ENCODE results near the gene CDH4.

Gene CDH4

DNA sequence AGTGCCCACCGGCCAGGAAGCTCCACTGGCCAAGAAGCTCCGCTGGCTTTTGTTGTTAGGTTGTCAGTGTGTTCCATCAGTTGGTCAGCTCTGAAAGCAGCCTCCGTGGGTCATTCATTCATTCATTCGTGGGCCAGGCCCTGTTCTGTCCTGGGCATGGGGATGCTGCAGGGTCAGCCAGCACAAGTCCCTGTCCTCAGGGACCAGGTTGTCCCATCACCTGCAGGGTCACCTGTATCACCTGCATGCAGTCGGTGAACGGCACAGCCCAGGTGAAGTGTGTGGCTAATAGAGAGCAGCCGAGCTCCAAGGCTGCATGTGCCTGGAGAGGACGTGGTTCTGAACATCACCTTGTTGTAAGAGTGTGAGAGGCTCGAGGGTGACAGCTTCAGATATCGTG lies 403.5 kb downstream of the CDH4 start:
- DNase-seq (ENCODE audit: low spot score): no peak

DNA sequence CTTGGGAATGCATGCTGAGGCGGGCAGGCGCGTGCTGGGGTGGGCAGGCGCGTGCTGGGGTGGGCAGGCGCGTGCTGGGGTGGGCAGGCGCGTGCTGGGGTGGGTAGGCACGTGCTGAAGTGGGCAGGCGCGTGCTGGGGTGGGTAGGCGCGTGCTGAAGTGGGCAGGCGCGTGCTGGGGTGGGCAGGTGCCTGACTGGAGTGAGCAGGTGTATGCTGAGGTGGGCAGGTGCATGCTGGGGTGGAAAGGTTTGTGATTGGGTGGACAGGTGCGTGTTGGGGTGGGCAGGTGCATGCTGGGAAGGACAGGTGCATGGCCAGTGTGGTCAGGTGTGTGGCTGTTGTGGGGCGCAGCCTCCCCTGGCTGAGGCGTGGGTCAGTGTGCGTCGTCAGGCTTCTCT lies 404.1 kb downstream of the CDH4 start:
- no peak for DNase-seq (ENCODE audit: low spot score)

DNA sequence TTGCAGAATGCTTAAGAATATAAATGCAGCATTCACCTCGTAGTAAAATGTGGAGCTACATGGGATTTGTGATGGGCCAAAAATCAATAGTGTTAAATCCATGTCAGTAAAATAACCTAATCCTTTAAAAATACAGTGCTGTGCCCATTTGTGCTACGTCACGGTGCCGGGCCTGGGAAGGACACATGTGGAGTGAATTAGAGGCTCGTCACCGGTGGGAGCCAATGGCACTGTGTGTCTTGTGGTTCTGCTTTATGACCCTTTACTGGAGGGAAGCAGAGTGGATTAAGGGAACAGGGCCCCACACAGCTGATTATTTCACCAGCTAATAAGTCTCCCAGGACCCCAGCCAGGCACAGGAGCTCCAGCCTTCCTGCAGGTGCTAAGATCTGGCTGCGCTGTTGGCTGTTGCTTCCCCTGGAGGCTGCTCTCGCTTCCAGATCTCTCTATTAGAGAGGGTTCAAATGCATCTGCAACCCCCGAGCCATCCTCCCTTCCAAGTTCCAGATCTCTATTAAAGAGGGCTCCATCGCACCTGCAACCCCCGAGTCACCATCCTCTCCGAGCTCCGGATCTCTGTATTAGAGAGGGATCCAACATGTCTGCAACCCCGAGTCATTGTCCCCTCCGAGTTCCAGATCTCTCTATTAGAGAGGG lies 405.8 kb downstream of the CDH4 start:
- no peak for DNase-seq (ENCODE audit: low spot score)

DNA sequence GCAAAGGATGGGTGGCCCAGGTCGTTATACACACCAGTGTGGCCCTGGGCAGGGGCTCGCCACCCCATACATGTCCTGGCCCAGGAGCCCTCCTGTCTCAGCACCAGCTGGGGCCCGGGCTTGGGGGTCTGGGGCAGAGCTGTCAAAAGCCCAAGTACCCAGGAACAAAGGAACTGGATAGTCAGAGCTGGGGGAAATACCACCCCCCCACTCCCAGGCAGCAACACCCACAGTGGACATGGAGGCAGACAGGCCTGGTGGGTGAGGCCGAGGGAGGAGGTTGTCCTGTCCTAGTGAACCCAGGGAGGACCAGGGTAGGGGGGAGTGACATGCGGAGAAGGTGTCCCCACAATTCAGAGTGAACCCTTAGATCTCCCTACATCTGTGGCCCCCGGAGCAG lies 406.5 kb downstream of the CDH4 start:
- DNase-seq (ENCODE audit: low spot score): no peak

DNA sequence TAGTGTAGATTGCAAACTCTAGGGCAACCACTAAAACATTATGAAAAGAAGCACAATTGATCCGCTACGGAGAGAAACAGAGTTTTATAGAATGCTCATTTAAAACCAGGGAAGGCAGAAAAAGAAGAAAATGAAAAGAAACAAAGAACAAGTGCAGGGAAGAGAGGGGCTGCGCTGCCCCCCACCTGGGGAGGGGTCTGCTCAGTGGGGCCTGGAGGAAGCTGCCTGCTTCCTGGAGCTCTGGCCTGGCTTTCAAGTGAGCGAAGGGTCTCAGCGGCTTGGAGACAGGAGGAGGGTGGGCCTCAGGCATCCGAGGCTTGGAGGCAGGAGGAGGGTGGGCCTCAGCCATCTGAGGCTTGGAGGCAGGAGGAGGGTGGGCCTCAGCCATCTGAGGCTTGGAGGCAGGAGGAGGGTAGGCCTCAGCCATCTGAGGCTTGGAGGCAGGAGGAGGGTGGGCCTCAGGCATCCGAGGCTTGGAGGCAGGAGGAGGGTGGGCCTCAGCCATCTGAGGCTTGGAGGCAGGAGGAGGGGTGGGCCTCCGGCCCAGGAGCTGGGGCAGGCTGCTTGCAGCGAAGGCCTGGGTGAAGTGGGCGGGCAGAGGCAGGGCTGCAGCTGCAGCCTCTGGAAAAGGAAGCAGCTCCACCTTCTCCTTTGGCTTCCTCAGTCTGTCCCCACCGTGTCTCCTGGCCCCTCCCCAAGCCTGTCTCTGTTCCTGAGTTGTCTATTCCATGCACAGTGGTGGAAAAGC lies 407.4 kb downstream of the CDH4 start:
- no peak for DNase-seq (ENCODE audit: low spot score)

DNA sequence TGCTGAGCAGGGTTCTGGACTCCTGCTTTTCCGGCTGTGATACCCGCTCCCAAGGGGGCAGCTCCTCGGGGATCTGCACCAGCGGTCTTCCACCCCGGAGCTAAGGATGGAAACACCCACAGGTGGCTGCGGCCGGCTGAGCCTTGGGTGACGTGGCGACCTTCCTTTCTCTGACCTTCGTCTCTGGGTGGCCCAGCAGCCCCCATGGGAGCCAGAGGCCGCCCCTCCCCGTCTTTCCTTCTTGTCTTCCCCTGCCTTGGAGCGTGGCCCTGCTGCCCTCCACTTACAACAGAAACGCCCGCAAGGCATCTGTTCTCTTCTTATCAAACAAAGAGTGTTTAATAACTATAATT lies 407.9 kb downstream of the CDH4 start:
- DNase-seq (ENCODE audit: low spot score): no peak

DNA sequence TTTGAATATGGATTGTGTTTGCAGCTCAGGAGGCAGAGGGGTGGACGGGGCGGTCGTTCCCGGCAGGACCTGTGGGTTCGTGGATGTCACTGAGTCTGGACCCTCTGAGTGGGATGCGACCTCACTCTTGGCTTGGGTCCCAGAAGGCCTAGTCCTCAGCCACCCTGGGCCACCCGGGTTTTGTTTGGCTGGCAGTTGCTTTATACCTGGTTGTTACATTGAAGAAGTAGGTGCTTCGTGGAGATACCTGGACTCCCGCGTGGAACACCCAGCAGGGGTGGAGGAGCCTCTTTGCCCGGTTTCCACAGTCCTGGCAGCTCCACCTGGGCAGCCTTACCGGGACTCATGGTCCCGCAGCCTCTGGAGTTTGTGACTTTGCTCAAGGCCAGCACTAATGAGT lies 408.5 kb downstream of the CDH4 start:
- DNase-seq (ENCODE audit: low spot score): no peak

DNA sequence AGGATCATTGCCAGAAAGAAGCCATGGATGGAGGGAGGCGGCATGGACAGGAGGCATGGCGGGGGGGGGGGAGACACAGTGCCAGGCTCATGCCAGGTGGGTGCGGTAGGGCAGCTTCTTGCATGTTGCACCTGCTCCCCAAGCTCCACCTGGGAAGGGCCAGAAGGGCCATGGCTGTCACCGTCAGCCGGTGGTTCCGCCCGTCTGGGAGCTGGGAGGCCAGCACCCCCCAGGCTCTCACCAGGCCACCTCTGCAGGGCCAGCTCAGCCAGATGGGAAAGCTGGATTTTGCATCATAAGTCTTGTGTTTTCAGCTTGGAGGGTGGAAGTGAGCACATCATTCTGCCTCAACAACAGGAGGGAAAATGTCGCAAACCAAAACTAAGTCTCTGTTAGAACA lies 409.0 kb downstream of the CDH4 start:
- no peak for DNase-seq (ENCODE audit: low spot score)

DNA sequence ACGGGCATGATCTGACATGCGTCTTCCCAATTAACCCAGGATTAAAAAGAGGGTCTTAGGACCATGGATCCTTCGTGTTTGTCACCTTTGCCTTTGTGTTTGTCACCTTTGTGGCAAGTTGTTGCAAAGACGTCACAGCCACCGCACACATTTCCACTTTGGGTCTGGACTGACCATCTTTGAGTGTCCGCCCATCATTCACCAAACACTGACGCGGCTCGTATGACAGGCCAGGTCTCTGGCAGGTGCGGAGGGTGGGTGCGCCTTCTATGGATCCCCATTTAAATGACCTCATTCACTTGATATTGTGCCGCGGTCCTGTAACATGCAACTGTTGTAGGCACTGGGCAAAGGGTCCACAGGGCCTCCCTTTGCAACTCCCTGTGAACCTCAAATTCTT lies 409.5 kb downstream of the CDH4 start:
- DNase-seq (ENCODE audit: low spot score): no peak

DNA sequence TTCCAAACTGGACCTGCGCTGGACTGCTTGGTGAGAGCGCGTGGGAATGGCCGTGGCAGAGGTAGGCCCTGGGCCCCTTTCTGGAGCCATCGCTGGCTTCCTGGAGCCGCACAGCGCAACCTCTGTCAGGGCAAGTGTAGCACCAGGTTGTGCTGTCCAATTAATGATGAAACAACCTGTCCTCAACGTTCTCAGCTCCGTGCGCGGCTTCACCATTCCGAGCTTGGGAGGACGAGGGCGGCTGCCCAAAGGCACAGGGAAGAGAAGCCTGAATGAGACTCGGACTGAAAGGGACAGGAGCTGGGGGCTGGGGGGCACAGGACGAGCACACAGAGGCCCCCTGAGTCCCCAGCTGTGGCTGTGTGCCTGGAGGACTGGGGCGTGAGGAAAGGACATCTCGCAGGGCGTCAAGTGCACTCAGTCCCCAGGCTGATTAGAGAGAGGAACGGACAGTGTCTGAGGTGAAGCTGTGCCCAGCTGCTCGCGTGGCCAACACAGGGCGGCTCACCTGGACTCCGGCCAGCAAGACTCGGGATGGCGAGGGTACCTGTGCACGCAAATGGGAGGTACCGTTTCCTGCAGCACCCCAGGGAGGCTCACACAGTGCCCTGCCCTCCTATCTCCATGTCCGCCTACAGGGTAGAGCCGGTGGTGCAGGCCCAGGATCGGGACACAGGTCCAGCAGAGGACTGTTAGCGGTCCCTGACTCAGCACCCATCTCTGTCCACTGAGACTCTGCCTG lies 410.3 kb downstream of the CDH4 start:
- no peak for DNase-seq (ENCODE audit: low spot score)

DNA sequence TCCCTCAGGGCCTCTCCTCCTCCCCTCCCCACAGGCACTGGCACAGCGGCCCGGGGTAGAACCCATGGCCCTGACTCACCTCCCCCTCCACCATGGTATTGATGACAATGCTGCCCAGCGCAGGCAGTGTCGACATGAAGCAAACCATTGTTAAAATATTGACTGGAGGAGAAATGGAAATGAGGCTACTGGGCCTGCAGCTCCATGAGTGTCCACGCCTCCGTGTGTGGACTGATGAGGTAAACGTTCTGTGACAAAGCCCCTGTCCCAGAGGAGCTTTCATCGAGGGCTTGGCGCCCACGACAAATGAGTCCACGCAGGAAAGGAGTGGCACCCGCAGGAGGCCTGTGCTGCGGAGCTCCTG lies 410.9 kb downstream of the CDH4 start:
- DNase-seq (ENCODE audit: low spot score): no peak

DNA sequence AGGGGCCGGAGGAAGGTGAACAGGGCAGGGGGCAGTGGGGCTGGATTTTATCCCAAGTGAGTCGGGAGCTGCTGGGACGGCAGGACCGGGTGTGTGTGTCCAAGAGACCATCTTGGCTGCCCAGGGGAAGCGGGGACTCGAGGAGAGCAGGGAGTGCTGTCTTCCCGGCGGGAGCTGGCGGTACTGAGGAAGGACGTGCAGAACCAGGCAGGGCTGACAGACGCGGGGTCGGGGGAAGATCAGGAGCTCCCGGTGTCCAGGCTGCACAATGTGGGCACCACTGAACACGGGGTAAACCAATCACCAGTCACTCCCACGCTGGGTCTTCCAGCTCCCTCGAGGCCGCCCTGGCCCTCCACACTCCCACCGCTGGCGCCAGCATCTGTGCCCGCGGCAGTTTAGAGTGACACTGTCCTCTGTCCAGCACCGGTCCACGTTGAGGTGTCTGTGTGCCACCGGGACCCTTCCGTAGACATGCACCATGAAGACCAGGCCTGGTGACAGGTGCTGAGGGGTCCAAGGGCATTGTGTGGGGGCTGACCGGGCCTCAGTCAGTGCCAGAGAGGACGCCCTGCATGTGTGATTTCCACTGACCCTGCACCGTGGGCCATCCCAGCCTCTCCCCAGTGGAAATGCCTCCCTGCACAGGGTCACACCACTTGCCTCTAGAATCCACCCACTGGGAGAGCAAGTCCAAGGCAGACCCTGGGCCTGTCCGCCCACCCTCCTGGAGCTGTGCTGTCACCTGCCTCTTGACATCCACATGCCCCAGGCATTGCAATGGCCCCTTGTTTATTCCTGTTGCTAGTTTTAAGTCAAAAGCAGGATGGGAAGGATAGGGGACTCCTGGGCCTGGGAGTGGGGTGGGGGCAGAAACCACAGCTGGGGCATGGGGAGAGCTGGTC lies 411.7 kb downstream of the CDH4 start:
- no peak for DNase-seq (ENCODE audit: low spot score)

DNA sequence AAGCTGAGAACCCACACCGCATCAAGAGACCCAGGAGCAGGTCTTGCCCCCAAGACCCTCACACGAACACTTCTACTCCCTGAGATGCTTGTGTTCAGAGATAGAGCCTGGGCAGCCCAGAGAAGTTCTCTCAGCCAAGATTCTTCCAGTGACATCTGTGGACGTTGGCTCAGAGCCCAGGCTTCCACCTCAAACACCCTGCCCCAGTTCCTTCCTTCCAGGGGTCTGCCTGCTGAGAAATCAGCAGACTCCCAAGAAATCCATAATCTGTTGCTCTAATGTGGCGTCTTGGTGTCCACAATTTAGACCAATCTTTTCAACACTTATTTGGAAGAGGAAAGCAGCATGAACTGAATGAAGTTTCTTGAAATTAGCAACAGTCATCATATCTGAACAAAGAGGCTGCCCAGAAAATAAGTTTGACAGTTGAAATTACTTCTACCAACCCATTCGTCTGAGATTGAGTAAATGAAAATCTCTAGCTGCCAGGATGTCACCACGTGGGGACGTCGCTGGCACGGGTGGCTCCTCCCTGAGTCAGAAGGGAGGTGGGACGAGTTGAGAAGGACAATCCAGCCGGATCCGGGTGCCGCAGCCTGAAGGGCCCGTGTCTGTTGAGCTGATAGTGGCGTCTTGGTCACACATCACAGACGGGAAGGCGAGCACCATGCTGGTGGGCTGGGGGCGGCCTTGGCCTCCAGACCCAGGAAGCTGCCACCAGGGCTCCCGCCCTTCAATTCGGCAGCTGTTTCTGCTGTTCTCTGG lies 412.7 kb downstream of the CDH4 start:
- DNase-seq (ENCODE audit: low spot score): peak; percentile 1

DNA sequence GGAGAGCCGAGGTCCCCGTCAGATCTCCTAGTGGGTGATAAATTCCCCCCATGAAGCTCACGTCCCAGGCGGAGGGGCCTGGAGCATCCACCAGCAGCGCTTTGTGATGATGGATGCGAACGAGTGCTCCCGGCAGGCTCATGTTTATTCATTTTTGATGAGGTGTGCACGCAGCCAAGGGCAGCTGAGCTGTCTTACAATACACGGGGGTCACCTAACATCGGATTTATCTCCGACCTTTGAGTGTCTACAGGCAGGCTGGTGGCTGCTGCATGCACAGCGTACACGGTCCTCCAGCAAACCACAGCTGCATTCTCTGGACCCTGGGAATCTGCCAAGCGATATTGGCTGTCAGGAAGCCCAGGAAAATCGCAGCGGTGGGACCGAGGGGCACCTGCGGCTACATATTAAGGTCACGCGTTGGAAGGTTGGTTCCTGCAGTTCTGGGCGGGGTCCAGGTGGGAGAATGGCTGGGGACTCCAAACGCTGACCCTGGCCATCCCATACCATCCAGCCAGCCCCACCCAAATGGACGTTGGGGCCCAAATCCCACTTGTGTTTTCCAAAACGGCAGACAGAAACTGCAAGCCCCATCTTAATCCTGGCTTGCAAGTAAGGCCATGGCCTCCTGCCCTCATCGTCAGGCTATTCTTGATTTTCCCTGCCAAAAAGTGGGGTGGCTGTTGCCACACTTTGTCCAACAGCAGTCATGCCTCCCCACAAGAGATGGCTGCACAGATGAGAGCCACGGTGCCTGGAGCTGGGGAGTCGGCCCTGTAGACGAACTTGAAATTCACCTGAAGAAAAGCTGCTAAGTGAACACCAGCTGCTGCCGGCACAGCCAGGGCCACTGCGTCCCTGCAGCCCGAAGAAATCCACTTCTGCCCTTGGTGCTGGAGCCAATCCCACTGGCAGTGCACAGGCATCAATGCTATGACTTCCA lies 413.7 kb downstream of the CDH4 start:
- DNase-seq (ENCODE audit: low spot score): no peak

DNA sequence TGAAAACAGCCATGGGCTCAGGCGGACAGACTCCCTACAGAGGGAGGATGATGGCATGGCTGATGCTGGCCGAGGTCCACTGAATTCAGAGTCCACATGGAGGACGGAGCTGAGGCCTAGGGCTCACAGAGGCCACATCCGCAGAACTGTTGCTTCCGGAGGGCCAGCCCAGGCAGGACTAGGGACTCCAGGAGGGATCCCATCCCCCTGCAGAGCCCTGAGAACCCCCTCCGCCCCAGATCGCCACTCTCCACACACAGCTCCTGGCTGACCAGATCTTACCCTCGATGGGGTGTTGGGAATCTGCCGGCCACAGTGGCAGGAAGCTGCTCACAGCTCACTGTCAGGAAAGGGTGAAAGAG lies 414.4 kb downstream of the CDH4 start:
- no peak for DNase-seq (ENCODE audit: low spot score)

DNA sequence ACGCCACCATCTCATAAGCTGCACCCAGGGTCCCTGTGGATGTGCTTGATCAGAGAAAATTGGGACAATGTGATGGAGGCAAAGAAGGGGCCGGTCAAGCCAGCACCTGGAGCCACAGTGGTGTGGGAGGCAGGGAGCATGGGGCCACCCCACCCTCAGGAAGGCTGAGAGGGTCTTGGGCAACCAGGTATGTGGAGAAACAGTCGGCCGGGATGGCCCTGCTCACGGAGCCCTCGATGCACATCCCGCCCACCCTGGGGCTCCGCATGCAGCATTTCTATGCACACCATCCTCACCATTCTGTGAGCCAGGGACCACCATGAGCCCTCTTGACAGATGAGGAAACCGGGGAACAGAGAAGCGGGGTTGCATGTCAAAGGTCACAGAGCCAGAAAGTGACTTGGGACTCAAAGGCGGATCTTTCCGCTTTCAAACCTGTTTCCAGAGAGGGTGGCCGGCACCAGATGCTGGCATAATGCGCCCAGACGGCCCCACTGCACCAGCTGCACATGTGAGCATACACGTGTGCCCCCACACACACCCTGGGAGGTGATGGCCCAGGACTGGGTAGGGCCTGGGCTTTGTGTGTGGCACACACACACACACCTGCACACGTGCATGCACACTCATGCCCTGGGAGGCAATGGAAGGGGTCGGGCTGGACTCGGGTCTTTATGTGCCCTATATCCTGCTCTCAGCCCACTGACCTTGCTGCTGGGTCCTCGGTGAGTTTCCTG lies 415.2 kb downstream of the CDH4 start:
- DNase-seq (ENCODE audit: low spot score): no peak

DNA sequence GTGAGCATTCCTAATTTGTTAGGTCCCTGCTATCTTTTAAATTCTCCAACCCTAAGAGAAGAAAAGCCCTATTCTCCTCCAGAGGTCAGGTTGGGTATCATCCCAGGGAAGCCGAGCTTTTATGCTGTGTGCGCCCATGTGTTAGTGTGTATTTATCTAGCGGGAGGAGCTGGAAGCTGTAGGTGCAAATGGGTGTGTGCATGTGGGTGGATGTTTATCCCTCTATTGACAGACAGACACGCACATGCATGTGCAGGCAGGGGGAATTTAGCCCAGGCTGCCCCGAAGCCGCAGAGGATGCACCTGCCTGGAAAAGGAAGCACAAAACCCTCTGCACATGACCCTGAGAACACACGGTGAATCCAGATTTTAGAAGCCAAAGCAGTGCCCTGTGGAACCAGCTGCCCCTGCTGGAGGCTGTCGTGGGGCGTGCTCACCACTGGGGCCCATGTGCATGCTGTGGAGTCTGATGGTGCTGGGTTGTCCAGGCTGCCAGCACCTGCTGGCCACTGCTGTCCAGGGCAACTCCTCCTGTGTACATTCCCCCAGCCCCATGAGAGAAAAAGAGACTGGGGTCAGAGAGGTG lies 416.1 kb downstream of the CDH4 start:
- DNase-seq (ENCODE audit: low spot score): no peak

DNA sequence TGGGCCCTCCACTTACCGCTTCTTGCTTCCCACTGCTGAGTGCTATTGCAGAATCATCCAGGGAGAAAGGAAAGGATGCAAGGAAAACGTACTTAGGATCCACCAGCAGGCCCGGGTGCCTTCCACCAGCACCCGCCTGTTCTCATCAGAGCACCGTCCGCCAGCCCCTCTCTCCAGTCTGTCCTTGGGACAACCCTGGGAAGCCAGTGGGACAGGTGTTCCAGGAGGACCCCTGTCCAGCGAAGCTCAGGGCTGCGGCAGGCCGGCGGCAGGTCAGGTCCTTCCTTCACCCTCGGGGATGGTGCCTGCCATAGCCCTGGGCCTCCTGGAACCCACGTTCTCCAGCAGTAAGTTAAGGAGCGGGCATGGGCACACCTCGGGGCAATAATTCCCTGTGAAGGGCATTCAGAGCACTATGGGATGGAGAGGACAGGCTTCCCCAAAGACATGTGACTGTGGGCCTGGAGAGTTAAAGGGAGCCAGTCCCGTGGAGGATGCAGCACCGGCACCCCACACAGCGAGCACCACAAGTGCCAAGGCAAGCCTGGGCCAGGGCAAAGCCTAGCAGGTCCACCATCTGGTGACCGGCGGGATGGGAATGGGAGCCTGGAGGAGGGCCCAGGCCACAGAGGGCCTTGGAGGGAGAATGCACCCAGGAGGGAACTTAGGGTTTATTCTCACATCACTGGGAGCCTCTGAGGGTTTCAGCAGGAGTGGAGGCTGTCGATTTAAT lies 416.9 kb downstream of the CDH4 start:
- no peak for DNase-seq (ENCODE audit: low spot score)

DNA sequence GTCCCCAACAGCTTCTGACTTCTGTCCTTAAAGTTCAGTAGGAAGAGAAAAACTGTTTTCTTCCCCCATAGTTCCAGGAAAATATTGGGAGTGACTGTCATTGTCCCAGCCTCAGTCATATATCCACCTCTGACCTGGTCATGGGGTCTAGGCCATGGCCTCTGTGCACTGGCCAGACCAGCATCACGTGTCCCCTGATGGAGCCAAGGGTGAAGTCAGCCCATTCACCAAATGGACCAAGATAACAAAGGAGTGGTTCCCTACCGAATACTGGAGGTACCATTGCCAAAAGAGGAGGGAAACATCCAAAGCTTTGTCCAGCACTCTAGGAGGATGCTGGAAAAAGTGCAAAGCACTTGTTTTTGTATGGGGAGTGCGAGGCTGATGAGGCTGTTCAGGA lies 418.2 kb downstream of the CDH4 start:
- no peak for DNase-seq (ENCODE audit: low spot score)
